22Rv1 (cell line): ENCODE measurements around the gene ILKAP.

Experiments
- H3K27ac ChIP-seq: fragments of 450-650 bp; 2 replicates; pipeline ENCODE4 v1.5.1; 2017
- ZFX ChIP-seq: fragments of 450-650 bp; IDR thresholded peaks from 2 replicates; pipeline ENCODE4 v1.6.1; 2017; ENCODE audit warnings: antibody characterized with exemption, borderline replicate concordance
- TF ChIP-seq, protein P1 (sequence below): fragments of 450-650 bp; IDR thresholded peaks from 2 replicates; pipeline ENCODE4 v1.5.1; 2017; ENCODE audit warnings: mild to moderate bottlenecking

ILKAP gene

DNA sequence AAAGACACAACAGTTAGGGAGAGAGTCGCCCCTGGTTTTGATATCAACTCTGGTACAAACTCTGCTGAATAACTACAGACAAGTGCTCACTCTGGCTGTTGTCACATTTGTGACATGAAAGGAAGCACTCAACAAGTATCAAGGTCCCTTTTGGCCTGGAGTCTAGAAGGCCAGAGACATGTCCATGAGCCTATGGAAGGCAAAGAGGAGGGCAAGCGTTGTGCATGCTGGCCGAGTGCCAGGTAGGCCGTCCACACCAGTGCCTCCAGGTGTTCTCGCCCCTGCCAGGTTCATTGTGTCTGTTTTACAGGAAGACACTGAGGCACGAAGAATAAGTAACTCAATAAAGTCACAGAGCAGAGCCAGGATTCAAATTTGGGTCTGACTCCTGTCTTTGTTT is 21.1 kb downstream of the ILKAP start:
- no peak overlapping the region for H3K27ac ChIP-seq
- TF ChIP-seq, protein P1, sequence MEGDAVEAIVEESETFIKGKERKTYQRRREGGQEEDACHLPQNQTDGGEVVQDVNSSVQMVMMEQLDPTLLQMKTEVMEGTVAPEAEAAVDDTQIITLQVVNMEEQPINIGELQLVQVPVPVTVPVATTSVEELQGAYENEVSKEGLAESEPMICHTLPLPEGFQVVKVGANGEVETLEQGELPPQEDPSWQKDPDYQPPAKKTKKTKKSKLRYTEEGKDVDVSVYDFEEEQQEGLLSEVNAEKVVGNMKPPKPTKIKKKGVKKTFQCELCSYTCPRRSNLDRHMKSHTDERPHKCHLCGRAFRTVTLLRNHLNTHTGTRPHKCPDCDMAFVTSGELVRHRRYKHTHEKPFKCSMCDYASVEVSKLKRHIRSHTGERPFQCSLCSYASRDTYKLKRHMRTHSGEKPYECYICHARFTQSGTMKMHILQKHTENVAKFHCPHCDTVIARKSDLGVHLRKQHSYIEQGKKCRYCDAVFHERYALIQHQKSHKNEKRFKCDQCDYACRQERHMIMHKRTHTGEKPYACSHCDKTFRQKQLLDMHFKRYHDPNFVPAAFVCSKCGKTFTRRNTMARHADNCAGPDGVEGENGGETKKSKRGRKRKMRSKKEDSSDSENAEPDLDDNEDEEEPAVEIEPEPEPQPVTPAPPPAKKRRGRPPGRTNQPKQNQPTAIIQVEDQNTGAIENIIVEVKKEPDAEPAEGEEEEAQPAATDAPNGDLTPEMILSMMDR: no peak
- TF ChIP-seq ZFX: no peak

DNA sequence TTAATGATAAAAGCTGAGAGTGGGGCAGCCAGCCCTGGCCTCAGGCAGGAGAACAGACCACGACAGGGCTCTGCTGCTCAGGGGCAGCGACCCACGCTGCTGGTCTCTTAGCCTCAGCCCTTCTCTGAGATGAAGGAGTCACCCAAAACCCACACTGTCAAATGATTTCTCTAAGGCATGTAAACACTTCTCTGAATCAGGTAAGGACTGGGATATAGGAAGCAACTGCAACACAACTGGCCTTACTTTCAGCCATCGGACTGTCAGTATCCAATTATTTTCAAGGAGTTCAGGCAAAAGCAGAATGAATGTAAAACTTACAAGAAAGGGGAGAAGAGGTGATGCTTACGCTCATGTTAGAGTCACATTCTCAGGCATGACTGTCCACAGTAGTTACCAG is 22.9 kb downstream of the ILKAP start:
- TF ChIP-seq ZFX: no peak
- TF ChIP-seq, protein P1: no peak
- H3K27ac ChIP-seq: no peak overlapping the region

DNA sequence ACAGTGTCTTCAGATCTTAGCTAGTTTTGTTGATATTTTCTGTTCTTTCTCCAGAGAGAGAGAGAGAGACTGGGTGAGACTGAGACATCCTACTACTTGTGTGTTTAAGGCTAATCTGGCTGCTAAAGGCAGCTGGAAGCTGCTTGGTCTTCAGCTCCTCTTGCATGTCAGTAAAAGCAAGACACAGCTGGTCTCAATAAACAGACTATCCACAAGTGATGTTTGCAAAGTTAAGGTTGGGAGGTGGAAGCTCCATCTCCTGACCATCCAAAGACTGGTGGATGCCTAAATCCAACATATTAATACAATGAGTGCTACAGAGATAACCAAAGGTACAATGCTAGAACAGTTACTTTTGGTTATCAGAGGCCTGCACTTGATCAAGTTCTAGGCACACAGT is 26.9 kb downstream of the ILKAP start:
- TF ChIP-seq ZFX: no peak
- TF ChIP-seq, protein P1: no peak
- no peak overlapping the region for H3K27ac ChIP-seq

DNA sequence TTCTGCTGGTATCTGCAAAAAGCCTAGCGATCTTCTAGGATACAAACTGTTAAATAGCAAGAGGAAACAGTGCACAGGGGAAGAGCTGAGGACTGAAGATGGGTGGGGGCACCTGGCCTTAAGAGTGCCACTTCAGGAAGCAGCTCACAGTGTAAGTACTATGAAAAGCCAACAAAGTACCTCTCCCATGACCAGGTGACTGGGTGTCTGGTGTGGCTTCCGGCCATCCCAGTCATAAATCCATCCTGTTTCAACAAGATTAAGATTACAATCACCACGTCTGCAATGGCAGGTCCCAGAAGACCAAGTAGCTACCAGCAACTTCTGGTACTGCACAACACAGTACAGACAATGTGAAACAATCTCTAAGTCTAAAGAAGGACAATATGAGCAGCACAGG is 28.8 kb downstream of the ILKAP start:
- TF ChIP-seq, protein P1: no peak
- TF ChIP-seq ZFX: no peak
- H3K27ac ChIP-seq: no peak overlapping the region

DNA sequence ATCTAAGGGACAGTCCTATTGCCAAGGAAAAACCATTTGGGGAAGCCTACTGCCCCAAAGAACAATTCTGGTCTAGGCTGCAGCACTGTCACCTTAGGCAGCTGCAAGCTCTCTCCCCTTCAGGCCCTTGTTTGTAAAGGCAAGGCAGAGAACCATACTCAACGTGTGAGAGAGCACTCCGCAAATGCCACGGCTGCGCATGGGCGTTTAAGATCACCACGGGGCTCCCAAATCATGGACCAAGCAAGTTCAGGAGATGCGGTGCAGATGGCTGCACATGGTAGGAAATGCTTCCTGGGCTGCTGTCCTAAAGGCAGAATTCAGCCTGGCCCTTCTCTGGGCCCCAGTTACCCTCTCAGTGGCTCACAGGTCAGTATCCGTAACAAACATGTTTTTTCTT is 29.2 kb downstream of the ILKAP start:
- H3K27ac ChIP-seq: no peak overlapping the region
- no peak for TF ChIP-seq ZFX
- TF ChIP-seq, protein P1: no peak

DNA sequence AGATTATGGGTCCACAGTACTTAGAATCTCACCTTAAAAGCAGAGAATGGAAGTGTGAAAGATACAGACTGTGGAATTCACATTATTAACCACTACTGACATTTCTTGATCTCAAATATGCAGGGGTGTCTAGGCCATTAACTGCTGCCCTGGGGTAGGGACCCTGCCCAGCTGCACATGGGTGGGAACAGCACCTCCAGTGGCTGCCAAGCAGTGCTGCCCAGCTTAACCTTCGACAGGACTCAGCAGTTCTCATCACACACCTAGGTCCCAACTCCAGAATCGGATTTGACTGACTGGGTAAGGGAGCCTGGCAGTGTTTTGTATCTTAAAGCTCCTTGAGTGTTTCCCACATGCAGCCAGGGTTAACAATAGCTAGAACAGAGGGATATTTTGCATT is 29.8 kb downstream of the ILKAP start:
- TF ChIP-seq, protein P1: peak; percentile 44
- TF ChIP-seq ZFX: no peak
- no peak overlapping the region for H3K27ac ChIP-seq

DNA sequence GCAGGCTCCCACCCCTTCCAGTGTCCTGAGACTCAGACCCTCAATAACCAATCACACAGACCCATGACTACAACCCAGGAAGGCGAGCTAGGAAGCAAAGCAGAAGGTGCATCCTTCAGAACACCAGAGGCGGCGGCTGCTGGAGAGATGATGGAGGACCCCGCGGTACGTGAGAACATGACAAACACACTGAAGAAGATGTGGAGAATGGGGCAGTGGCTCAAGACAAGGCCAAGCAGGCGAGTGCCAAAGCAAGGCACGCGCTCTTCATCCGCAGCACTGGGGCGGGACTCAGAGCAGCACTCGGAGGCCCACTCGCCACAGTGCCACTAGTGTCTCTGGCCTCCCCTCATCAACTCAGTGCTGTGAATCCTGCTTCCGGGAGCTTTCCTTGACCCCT is 31.1 kb downstream of the ILKAP start:
- no peak overlapping the region for H3K27ac ChIP-seq
- TF ChIP-seq, protein P1: no peak
- no peak for TF ChIP-seq ZFX
